HG02588 (cell line): ENCODE results near the gene TEAD2.

Experiments used
- ATAC-seq: cut with Tn5 transposase; IDR thresholded peaks from one replicate; pipeline ENCODE4 v1.9.1; 2021; ENCODE audit warnings: mild to moderate bottlenecking, moderate library complexity; ENCODE audit not compliant: unreplicated experiment

Gene TEAD2

GRCh38 chr19:49294401-49294800 lies 67.8 kb downstream of the TEAD2 start:
- ATAC-seq = no peak
